Left lung (tissue), 10 donors: ENCODE measurements around the gene RPS16. TPM values are rescaled to one million over a fixed set of nuclear protein-coding genes. Genes with fewer than 3 reads are reported as not detected.

ENCODE experiments used
- ATAC-seq: fragments of 200-7000 bp; cut with Tn5 transposase; one replicate; pipeline ENCODE4 v1.9.1; 2020; ENCODE audit warnings: moderate library complexity
- DNase-seq, 4 donors: peaks; one replicate each; pipeline ENCODE4 v3.0.0-alpha.2; 2013 to 2020
- H3K27ac ChIP-seq, 2 donors: fragments of 200-600 bp; sonication (generic) in 1 of 2; one replicate each; pipeline versions ENCODE4 v1.5.0 to v1.8.0; 2020 to 2021
- H3K27me3 ChIP-seq, 2 donors: fragments of 200-600 bp; sonication (generic) in 1 of 2; one replicate each; pipeline versions ENCODE4 v1.5.0 to v1.8.0; 2020 to 2021
- H3K36me3 ChIP-seq, 2 donors: fragments of 200-600 bp; sonication (generic) in 1 of 2; one replicate each; pipeline versions ENCODE4 v1.5.0 to v1.8.0; 2020 to 2021
- H3K4me1 ChIP-seq, 2 donors: fragments of 200-600 bp; one replicate each; pipeline ENCODE4 v1.8.0; 2021
- H3K4me3 ChIP-seq, 2 donors: fragments of 200-600 bp; sonication (generic) in 1 of 2; one replicate each; pipeline versions ENCODE4 v1.5.0 to v1.8.0; 2020 to 2021; ENCODE audit warnings: mild to moderate bottlenecking in 1 of 2
- H3K9me3 ChIP-seq, 2 donors: fragments of 200-600 bp; sonication (generic) in 1 of 2; one replicate each; pipeline versions ENCODE4 v1.5.0 to v1.8.0; 2020 to 2021
- intact Hi-C, 2 donors: fragments of 100-400 bp; cut with DNase I; formaldehyde crosslinking; loops; one replicate each; pipeline versions ENCODE4 v1.11.2 to v1.14.2; 2022
- polyA plus RNA-seq, 6 donors: library from polyadenylated mRNA; unstranded; fragments of 120-200 nt; gene quantifications; one replicate each; pipeline ENCODE4 v1.2.1, GENCODE V29; 2013; ENCODE audit not compliant: insufficient read length in 6 of 6
- total RNA-seq, 2 donors: library from RNA; stranded (reverse); fragmentation: NEBNext Ultra II Directional; extraction: Animal tissue kit (Norgen Biotek cat#: 25700); gene quantifications; one replicate each; pipeline ENCODE4 v1.2.1, GENCODE V29; 2021
- TF ChIP-seq, protein P1 (sequence below), 2 donors: fragments of 200-600 bp; sonication (generic) in 1 of 2; IDR thresholded peaks; one replicate each; pipeline versions ENCODE4 v1.5.0 to v1.8.0; 2021; ENCODE audit warnings: antibody characterized with exemption in 2 of 2
- donor health status: DM: no; HTN: yes; CAD: no.
- donor health status: DM: no; HTN: no; CAD: no.

RPS16 gene
- total and polyA plus RNA-seq, 8 donors: 1,386 to 1,755 (median 1,500) TPM

DNA sequence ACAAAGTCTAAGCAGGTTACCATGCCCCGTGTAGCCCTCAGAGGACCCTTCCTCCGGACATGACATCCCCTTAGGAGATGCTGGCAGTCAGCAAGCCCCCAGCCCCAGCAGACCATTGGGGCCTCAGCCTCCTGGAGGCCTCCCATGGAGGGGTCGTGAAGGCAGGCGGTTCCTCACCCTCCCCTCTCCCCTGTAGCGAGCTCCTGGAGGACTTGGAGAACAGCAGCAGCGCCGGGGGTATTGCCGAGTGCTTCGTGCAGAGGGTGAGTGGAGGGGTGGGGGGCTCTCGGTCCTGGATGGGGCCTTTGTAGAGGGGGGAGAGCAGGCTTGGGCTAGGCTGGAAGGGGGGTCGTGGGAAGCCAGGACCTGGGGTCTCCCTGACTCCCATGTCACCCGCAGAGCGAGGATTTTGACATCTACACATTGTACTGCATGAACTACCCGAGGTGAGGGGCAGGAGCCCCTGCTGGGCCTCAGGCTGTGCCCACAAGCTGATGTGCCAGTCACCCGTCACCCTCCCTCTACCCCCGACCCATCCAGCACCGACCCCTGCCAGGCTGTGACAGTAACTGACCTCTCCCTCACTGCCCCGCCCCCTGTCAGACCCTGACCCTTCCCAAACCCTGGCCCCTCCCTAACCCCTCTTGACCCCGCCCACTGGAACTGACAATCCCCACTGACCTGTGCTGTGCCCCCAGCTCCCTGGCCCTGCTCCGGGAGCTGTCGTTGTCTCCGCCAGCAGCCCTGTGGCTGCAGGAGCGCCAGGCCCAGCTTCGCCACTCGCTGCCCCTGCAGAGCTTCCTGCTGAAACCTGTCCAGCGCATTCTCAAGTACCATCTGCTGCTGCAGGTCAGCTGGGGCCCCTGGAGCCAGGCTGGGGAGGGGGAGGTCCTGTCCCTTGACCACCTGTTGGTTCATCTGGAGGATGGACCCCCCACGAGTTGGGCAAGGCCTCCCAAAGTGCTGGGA, 19.3 kb downstream of the RPS16 start:
- Histone ChIP-seq H3K4me1 (peaks cover under 1 to 48% of the 10 kb centered on the region in 2 donors), H3K27ac (no peak overlapping the region), H3K4me3 (no peak overlapping the region), H3K9me3 (no peaks in the 10 kb centered on the region), H3K36me3 (peaks cover 0 to 44% of the 10 kb centered on the region in 2 donors), H3K27me3 (peaks cover 0 to 12% of the 10 kb centered on the region in 2 donors)
- TF ChIP-seq, protein P1, sequence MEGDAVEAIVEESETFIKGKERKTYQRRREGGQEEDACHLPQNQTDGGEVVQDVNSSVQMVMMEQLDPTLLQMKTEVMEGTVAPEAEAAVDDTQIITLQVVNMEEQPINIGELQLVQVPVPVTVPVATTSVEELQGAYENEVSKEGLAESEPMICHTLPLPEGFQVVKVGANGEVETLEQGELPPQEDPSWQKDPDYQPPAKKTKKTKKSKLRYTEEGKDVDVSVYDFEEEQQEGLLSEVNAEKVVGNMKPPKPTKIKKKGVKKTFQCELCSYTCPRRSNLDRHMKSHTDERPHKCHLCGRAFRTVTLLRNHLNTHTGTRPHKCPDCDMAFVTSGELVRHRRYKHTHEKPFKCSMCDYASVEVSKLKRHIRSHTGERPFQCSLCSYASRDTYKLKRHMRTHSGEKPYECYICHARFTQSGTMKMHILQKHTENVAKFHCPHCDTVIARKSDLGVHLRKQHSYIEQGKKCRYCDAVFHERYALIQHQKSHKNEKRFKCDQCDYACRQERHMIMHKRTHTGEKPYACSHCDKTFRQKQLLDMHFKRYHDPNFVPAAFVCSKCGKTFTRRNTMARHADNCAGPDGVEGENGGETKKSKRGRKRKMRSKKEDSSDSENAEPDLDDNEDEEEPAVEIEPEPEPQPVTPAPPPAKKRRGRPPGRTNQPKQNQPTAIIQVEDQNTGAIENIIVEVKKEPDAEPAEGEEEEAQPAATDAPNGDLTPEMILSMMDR (IDR thresholded peaks at IDR 0.05): no peak
- ATAC-seq (no peak), DNase-seq (no peak)
- intact Hi-C loops: no loop called here

DNA sequence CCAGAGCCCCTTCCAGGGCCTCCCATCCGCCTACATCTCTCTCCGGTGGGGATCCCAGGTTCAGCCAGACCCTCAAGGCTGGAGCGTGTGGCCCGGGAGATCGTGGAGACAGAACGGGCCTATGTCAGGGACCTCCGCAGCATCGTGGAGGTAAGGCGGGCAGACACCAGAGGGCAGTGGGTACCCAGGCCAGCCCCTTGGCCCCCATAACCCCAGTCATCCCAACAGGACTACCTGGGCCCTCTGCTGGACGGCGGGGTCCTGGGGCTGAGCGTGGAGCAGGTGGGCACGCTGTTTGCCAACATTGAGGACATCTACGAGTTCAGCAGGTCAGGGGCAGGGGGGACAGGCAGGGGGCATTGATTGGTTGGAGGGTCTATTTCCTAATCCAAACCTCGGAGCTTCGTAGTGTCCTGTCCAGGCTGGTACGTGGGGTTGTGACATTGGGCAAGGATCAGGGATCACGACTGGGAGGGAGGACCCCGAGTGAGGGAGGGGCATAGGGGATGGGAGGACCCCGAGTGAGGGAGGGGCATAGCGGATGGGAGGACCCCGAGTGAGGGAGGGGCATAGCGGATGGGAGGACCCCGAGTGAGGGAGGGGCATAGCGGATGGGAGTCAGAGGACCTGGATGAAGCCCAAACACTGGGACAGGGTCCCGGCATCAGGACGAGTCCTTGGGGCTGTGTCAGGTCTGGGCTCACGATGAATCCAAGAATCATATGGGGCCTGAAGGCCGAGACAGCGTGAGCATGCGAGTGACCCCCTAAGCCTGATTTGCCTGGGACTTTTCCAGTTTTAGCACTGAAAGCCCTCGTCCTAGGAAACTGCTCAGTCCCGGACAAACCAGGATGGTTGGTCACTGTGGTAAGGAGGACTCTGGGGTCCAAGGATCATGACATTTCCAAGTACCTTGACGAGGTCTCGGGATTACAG, 20.4 kb downstream of the RPS16 start:
- ATAC-seq (no peak), DNase-seq (no peak)
- intact Hi-C loops: no loop called here
- H3K9me3 ChIP-seq: no peaks in the 10 kb centered on the region
- H3K27ac ChIP-seq: no peak overlapping the region
- H3K4me1 ChIP-seq: peaks cover 11 to 59% of the 10 kb centered on the region in 2 donors
- TF ChIP-seq, protein P1 (IDR thresholded peaks at IDR 0.05): no peak
- peaks cover 0 to 12% of the 10 kb centered on the region in 2 donors for H3K27me3 ChIP-seq
- peaks cover 0 to 33% of the 10 kb centered on the region in 2 donors for H3K36me3 ChIP-seq
- peak overlapping the region in 1 of 2 donors; percentile 100 for H3K4me3 ChIP-seq

DNA sequence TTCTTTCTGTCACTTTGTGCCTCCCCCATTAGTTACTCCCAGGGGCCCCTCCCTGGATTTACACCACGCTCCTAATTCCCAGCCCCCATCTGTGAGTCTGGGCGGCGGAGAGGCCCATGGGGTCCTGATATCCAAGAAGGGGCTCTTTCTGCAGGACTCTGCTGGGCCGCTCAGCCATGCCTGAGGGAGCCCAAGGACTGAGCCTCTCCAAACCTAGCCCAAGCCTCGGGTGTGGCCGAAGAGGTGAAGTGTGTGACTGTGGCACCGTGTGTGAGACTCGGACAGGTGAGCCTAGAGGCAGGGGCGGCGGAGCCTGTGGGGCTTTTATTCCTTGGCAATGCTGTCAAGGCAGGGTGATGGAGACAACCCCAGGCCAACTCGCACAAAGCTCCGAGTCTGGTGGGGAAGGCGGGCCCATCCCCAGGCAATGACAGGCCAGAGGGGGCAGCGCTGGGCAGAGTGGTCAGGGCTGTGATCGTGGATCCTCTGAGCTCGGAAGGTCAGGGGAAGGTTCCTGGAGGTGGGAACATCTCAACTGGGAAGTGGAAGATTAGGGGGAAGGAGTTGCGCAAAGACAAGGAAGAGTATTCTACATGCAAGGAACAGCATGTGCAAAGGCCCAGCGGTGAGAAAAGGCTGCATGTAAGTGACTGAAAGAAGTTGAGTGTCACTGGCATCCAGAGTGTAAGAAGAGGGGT, 21.7 kb downstream of the RPS16 start:
- Histone ChIP-seq H3K36me3 (peaks cover 0 to 24% of the 10 kb centered on the region in 2 donors), H3K4me1 (peaks cover 11 to 65% of the 10 kb centered on the region in 2 donors), H3K9me3 (no peaks in the 10 kb centered on the region), H3K4me3 (peak overlapping the region; percentile 90 to 100), H3K27ac (peak overlapping the region; percentile 98 to 100), H3K27me3 (peaks cover 0 to 12% of the 10 kb centered on the region in 2 donors)
- DNase-seq (no peak), ATAC-seq (no peak)
- TF ChIP-seq, protein P1 (IDR thresholded peaks at IDR 0.05): no peak
- intact Hi-C loops: no loop called here

DNA sequence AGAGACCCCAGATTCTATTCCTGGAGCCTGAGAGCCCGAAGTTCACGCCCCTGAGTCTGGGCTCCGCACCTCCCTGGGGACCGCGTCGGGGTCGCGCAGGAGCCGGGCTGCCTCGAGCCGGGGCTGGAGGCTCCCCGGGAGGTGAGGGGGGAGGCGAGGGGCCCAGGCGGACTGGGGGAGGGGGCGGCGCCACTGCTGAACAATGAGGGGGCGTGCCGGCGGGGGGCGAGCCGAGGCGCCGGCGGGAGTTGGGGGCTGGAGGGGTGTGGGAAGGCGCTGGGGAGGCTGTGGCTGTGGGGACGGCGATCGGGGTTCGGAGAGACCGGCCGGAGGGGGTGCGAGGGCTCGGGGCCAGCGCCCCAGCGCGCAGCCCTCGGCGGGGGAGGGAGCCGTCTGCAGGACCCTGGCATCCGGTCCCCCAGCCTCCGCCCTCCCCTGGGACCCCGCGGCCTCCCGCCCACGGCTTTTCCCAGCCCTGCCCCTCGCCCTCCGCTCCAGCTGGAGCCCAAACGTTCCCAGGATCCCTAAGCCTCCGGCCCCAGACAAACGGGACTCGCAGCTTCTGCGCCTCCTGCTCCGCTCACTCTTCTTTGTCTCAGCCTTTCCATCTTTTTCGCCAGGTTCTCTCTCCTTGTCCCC, 22.4 kb downstream of the RPS16 start:
- Histone ChIP-seq H3K4me1 (peaks cover 11 to 65% of the 10 kb centered on the region in 2 donors), H3K4me3 (peak overlapping the region; percentile 90 to 100), H3K36me3 (peaks cover under 1 to 24% of the 10 kb centered on the region in 2 donors), H3K27me3 (peaks cover 0 to 12% of the 10 kb centered on the region in 2 donors), H3K9me3 (no peaks in the 10 kb centered on the region), H3K27ac (peak overlapping the region; percentile 98 to 100)
- intact Hi-C loops: no loop called here
- DNase-seq (peak in 3 of 4 donors; percentile 59 to 86 (median 85)), ATAC-seq (peak; percentile 0)
- TF ChIP-seq, protein P1 (IDR thresholded peaks at IDR 0.05): no peak
